HG03139 (cell line): Measurements from ENCODE around the gene FGF22.
"Not testable (repeated sequence)": the region's sequence is repeated elsewhere in the genome, so short reads cannot be mapped to it uniquely, and the experiment has no call there.

Experiments used
- ATAC-seq: cut with Tn5 transposase; IDR thresholded peaks from one replicate; pipeline ENCODE4 v1.9.1; 2021; ENCODE audit not compliant: unreplicated experiment

FGF22 gene

DNA sequence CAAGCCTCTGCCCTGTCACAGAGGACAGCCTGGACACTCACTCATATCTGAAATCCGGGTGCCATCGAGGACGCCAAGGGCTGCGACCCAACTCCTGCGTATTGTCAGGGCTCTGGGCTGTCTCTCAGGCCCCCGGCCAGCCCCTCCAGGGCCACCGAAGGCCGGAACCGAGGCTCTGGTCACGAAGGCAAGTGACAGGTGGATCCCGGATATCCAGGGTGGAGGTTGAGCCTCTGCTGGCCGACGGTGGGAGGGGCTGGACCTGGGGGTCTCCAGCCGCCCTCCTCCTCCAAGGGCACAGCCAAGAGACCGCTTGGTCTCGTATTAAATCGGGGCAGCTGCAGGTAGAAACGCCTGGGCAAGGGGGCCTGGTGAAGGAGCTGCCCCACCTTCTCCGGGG lies 17.9 kb downstream of the FGF22 start:
- no peak for ATAC-seq

DNA sequence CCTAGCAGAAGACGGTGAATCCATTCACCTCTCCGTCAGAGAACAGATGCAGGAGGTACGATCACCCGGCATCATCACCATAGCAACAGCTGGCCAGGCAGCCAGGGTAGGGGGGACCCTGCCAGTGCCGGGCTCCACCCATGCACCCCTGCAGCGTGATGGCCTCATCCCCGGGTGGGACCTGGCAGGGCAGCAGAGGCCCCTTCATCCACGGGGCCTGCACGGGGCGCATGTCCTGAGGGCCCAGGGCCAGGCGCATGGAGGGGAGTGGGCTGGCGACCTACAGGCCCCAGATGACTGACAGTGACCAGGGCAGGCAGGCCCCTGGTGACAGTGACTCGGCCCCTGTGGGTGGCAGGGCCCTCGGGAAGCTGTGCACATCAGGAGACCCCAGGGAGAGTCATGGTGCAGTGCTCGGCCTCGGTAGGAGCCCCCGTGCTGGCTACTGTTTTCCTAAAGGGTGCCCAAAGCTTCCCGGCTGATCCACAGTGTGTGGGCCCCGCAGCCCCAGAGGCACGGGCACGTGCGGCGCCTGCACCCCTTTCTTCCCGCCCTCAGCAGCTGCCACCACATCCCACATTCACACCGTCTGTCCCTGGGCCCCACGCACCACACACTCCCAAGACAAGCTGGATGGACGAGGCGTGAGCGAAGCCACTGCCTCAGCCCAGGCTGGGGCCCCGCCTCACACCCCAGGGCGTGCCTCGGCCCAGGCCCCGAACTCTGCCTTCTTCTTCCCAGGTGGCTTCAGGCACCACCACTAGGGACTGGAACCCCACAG lies 18.6 kb downstream of the FGF22 start:
- ATAC-seq: no peak

DNA sequence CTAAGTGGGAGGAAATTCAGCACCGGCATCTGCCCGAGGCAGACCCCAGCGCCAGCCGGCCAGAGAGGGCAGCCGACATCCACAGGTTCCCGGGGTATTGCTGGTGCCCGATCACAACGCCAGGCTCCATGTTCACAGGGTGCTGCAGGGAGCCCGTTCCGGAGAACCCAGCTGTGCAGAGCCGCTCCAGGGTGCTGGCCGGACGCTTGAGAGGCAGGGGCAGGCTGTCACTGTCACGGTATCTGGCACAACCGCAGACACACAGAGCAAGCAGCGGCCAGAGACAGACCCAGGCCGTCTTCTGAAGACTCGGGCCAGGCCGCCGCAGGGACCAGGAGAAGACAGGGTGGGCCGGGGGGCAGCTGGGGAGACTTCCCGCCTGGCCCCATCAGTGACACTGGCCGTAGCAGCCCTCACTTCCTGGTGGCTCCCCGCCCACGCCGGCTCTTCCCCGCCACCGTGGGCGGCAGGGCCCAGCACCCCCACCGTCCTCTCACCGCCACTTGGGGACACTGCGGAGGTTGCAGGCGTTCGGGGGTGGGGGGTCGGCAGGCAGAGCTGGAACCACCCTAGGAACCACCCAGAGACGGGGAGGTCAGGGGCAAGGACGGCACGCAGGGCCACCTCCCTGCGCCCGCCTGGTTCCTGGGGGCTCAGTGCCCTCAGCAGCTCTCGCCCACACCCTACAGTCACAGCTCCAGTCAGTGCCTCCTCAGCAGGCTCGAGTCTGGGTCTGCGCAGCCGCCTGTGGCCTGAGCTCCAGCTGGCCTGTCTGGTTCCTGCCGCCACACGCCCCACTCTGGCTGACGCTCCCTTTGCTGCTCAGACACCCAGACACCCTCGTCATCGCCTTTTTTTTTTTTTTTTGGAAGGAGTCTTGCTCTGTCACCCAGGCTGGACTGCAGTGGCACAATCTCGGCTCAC lies 19.5 kb downstream of the FGF22 start:
- ATAC-seq: no peak

DNA sequence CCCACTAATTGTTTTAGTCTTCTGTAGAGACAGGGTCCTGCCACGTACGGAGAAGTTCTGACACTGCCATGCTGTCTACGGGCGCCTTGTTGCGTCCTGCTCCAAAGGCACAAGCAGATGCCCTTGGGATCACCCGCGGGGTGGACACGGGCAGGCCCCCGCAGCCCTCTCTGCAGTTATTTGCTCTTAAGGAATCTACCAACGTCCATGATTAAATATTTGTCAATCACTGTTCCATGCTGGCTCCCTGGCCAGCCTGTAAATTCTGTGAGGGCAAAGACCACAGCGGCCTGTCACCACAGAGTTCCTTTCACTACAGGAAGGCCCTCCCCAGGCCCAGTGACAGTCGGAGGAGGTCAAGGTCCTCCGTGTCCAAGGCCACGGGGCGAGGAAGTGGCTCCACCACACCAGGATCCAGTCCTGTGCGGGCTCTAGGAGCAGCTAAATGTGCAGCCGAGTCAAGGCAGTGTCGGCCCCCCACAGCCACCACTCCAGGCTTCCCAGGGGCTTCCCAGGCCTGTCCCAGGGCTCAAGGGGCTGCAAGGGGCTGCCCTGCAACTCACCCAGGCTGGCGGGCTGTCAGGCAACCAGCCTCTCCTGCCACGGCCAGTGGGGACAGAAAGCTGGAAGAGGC lies 21.2 kb downstream of the FGF22 start:
- no peak for ATAC-seq

DNA sequence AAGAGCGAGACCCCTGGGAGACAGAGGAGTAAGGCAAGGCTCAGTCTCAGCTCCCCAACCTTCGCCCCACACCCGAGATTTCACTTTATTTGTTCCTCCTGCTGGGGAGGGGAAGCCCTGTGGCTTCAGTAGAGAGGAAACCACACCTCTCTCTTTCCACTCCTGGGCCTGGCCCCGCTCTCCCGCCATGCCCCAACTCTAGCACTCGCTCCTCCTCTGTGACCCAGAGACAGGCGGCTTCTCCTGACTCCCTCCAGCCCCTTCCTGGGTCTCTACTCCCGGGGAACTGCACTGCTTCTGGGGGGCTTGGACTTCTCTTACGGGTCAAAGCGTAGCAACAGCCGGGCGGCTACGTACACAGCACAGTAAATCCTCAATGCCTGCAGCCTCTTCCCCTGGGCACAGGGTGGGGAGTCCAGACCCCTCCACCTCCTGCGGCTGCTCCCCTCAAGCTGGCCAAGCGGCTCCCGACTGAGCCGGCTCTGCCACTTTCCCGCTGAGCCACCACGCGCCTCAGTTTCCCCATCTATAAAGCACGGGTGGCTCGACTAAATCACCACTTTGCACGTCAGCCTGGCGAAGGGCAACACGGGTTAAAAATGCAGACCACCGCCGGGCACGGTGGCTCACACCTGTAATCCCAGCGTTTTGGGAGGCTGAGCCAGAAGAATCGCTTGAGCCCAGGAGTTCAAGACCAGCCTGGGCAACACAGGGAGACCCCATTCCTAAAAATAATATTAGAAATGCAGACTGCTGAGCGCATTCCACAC lies 21.9 kb downstream of the FGF22 start:
- ATAC-seq: no peak

DNA sequence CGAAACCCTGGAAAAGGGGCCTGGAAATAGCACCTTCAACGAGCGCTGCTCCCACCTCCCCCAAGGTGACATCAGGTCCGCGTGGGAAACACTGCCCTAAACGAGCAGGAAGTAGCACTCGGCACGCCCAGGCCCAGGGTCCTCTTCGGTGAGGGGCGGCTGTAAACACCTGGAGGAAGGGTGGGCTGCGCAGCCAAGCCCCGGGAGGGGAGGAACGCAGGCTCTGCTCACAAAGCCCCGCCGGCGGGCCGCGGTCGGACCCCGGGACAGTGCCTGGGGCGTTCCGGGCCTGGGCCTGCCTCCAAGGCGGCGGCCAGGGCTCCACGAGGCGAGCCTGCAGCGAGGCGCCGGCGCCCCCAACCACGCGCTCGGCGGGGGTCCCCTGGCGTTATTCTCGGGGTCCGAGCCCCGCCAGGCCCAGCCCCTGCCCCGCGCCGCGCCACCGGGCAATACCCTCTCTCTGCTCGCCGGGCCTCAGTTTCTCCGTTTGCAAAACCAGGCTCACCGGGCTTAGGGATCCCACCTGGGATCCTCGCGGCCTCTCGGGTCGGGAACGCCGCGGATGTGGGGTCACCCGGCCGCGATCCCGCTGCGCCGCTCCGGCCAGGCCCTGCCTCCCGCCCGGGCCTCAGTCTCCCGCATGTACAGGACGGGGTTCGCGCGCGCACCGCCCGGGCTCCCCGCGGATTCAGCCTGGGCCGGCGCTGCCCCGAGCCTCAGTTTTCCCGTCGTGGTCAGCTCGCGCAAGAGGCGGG lies 22.7 kb downstream of the FGF22 start:
- no peak for ATAC-seq

DNA sequence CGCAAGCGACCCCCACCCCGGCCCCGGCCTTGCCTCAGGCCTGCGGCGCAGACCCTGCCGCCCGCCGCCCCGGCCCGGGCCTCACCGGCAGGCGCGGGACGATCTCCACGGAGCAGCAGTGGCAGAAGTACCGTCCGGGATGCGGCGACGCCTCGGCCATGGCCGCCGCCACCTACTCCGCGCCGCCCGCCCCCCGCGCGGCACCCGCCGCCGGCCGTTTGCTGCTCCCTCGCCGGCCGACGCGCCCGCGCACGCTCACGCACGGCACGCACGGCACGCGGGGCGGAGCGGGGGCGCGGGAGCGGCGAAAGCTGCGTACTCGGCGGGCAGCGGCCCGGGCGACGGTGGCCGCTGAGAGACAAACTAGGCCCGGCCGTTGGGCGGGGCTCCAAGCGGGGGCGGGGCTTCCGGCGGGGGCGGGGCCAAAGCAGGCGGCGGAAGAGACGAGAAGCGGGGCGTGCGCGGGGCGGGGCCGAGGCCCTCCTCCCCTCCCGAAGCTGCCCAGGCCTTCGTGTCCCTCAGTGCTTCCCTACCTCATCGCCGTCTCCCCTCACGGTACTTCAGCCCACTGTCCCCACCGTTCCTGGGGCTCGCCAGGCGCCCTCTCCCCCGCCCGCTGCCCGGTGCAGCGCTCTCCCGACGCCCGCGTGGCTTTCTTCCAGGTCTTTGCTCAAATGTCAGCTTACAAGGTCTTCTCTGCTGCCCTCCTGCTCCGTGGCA lies 23.4 kb downstream of the FGF22 start, which contains the start of gene RNF126:
Gene RNF126, minus strand, starts transcription at position 253 of the 720 bp plus-strand sequence. Its CDS starts 93 bp downstream, at position 160.
- ATAC-seq: peak; percentile 47

DNA sequence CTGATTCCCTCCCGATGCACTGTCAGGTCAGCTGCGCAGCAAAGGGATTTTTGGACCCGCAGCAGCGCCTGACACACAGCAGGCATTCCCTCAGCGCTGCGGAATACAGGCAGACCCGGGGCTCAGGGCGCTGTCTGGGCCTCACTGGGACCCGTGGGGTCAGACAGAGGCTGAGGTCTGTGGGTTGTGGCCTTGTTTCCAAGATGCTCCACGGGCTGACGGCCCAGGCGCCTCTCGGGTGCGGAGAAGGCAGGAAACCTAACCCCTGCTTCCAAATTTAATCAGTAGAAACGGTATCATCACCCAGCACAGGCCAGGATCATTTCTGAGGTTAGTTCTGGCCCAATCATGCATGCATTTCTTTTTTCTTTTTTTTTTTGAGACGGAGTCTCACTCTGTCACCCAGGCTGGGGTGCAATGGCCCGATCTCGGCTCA lies 24.0 kb downstream of the FGF22 start:
- no peak for ATAC-seq

DNA sequence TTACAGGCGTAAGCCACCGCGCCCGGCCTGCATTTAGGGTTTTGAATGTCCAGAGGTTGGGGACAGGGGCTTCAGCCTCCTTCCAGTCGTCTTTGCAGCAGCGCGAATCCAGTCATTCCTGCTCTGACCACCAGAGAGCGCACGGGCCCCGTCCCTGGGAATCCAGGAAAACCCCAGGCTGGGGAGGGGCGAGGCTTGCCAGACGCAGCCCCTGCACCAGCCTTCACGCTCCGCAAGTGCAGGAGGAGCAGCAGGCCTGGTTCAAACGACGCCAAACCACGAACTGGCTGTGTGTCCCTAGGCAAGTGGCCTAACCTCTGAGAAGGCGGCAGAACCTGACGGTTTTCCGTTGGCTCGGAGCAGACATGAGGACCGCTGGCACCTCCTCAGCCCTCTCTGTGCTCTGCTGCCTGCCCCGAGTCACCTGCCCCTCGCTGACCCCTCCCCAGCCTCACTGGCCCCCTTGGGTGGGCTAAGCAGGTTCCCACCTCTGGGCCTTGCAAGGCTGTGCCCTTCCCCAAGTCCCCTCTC lies 25.3 kb downstream of the FGF22 start:
- no peak for ATAC-seq

DNA sequence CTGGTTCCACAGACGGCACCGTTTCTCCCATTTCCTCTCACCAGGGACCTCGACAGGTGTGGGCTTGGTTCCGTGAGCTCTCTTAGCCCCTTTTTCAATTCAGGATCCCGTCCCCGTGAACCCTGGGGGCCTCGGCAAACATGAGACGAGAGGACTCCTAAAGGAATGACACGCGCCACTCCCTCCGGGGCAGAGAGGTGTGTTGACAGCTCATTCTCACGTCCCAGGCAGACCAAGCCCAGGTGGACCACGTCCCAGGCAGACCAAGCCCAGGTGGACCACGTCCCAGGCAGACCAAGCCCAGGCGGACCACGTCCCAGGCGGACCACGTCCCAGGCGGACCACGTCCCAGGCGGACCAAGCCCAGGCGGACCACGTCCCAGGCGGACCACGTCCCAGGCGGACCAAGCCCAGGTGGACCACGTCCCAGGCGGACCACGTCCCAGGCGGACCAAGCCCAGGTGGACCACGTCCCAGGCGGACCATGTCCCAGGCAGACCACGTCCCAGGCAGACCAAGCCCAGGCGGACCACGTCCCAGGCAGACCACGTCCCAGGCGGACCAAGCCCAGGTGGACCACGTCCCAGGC lies 27.4 kb downstream of the FGF22 start:
- ATAC-seq: not testable (repeated sequence)

DNA sequence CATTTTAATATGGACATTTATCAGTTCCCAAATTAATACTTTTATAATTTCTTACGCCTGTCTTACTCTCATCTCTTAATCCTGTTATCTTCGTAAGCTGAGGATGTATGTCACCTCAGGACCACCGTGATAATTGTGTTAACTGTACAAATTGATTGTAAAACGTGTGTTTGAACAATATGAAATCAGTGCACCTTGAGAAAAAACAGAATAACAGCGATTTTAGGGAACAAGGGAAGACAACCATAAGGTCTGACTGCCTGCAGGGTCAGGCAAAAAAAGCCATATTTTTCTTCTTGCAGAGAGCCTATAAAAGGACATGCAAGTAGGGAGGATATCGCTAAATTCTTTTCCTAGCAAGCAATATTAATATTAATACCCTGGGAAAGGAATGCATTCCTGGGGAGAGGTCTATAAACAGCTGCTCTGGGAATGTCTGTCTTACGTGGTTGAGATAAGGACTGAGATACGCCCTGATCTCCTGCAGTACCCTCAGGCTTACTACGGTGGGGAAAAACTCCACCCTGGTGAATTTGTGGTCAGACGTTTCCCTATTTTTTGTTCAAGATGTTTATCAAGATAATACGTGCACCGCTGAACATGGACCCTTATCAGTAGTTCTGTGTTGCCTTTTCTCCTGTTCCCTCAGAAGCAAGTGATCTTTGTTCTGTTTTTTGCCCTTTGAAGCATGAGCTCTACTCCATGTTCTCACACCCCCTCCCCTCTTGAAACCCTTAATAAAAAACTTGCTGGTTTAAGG lies 29.2 kb downstream of the FGF22 start:
- not testable (repeated sequence) for ATAC-seq

DNA sequence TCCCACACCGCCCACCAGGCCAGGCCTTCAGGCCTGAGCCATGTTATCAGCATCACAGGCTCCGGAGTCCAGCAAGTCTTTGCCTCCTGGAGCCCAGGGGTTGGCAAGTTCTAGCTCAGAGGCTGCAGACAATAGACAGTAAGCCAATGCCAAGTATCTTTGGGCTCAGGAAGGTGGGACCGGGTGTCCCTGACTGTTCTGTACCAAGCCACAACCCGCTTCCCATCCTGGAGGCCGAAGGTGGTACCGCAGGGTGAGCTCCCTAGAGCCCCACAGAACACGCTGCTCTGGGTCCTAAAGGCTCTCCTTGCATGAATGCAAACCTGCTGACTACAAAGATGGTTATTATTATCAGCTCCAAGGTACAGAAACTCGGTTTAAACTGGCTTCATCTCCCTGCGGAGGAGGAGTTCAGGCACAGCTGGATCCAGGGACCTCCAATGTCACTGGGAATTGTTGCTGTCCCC lies 31.0 kb downstream of the FGF22 start:
- no peak for ATAC-seq

DNA sequence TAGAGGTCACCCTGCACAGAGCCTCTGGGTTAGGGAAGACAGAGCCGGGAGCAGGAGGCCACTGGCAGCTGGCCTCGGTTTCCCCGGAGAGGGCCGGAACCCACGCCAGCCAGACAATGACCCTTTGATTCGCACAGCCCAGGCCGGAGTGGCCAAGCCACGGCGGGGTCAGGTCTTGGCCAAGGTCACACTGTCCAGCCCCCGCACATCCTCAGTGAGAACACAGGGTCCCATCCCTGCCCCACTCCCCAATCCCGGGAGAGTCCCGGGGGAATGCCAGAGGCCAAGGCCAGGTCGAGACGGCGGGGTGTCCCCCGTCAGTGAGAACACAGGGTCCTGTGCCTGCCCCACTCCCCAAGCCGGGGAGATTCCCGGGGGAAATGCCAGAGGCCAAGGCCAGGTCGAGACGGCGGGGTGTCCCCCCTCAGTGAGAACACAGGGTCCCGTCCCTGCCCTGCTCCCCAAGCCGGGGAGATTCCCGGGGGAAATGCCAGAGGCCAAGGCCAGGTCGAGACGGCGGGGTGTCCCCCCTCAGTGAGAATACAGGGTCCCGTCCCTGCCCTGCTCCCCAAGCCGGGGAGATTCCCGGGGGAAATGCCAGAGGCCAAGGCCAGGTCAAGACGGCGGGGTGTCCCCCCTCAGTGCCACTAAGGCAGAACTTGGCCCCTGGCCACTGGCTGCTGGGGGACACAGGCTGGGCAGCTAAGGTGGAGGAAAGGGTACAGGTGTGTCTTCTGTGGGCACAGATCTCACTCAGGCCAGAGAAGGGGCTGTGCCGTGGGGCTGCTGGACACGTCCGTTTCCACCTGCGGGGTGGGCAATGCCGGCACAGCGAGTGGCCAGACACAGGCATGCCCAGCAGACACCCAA lies 34.8 kb downstream of the FGF22 start:
- ATAC-seq: no peak

DNA sequence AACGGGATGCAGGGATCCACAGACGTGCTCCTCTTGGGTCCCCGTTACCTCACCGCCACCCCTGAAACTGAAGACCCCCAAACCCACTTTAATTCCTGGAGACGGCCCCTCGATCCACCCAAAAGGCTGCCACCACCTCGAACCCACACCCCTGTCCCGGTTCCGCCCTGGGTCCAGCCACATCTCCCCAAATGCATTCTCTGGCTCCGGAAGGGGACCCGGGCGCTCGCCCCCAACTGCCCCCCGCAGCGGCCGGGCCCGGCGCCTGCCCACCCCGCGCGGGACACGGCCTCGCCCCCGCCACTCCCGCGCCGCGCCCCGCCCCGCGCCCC lies 36.3 kb downstream of the FGF22 start:
- ATAC-seq: no peak

DNA sequence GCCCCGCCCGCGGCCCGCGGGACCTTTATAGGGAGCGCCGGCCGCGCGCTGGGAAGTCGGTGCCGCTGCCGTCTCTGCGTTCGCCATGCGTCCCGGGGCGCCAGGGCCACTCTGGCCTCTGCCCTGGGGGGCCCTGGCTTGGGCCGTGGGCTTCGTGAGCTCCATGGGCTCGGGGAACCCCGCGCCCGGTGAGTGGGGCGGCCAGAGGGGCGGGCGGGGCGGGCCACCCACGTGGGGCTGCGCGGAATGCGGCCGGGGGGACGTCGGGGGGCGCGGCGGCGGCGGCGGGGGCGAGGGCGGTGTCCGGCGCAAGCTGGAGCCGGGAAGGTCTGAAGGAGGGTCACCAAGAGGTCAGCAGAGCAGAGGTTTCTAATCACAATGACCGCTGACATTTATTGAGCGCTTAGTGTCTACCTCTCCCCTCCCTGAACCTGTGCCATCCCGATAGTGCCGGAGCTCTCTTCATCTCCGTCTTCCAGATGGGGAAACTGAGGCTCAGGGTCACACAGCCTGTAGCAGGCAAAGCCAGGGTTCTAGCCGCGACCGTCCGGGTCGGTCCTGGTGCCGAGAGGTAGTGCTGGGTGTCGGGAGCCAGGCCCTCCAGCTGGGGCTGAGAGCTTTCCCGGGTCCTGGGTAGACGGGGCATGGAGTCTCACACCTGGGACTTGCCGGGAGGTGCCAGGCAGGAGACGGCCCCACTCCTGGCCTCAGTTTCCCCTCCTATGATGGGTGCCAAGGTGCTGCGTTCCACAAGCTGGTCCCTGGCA lies 36.8 kb downstream of the FGF22 start, which contains the start of gene FSTL3:
Gene FSTL3, plus strand, starts transcription at position 54 of the 767 bp plus-strand sequence. Its CDS starts 32 bp downstream, at position 86.
- no peak for ATAC-seq

DNA sequence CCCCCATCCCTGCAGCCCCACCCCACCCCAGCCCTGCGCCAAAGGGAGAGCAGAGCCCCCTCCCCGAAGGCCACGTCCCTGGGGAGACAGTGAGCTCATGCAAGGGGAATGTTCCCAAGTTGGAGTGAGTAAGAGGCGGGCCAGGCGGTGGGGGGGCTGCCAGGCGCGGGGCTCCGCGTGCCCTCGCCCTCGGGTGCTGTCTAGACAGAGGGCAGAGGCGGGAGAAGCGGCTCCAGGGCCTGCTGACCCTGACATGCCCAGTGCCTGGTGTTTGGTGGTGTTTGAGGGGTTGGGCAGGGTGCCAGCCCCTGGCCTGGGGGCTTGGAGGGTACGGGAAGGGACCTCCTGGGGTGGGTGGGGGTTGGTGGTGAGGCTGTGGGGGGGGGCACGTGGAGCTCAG lies 37.5 kb downstream of the FGF22 start:
- no peak for ATAC-seq
